AG09319 (cell line): Measurements from ENCODE around the gene CPNE2.
A peak's percentile ranks its signal among the peaks of the same experiment; 100 is the strongest.

Experiments
- DNase-seq: peaks from one replicate; pipeline ENCODE4 v3.0.0-alpha.2; 2010; ENCODE audit warnings: low read depth; ENCODE audit errors: extremely low read depth
- TF ChIP-seq, protein P1 (sequence below): IDR thresholded peaks from 2 replicates; pipeline ENCODE4 v1.5.1; 2011; ENCODE audit warnings: low read depth, mild to moderate bottlenecking, inconsistent platforms, low read length, moderate library complexity

Gene CPNE2

DNA sequence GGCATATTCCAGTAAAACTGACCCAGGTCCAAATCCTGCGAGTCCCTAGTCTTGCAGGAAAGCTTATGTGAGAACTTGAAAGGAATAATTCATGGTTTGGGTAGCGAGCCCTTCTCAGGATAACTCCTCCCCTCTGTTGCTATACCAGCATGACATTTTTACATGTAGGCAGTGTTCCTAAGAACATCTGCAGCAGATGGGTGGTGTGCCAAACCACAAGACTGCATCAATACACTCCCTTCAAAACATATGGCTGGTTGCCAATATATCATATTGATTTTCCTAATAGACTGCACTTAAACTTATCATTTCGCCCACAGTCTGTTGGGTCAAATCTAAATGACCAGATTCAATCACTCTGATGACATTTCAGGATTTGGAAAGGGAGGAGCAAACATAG is 73.6 kb downstream of the CPNE2 start:
- TF ChIP-seq, protein P1, sequence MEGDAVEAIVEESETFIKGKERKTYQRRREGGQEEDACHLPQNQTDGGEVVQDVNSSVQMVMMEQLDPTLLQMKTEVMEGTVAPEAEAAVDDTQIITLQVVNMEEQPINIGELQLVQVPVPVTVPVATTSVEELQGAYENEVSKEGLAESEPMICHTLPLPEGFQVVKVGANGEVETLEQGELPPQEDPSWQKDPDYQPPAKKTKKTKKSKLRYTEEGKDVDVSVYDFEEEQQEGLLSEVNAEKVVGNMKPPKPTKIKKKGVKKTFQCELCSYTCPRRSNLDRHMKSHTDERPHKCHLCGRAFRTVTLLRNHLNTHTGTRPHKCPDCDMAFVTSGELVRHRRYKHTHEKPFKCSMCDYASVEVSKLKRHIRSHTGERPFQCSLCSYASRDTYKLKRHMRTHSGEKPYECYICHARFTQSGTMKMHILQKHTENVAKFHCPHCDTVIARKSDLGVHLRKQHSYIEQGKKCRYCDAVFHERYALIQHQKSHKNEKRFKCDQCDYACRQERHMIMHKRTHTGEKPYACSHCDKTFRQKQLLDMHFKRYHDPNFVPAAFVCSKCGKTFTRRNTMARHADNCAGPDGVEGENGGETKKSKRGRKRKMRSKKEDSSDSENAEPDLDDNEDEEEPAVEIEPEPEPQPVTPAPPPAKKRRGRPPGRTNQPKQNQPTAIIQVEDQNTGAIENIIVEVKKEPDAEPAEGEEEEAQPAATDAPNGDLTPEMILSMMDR = no peak

DNA sequence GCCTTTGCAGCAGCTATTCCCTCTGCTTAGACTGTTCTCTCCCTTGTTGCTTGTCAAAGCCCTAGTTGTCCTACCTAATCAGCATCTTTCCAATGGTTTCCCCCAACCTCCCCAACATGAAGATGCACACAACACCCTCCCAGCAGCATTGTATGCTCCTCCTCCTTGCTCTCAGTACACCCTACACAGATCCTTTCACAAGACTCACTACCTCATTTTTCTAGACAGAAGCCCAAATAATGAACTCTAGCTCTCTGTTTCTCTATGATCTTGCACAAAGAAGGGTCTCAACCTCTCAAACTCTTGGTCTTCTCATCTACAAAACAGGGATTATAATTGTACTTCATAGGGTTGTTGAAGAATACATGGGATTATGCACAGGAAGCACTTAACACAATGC is 74.1 kb downstream of the CPNE2 start:
- DNase-seq = no peak
- TF ChIP-seq, protein P1 = no peak

More for the DNA sequence above, 73.6 kb downstream of the CPNE2 start:
- no peak for DNase-seq

DNA sequence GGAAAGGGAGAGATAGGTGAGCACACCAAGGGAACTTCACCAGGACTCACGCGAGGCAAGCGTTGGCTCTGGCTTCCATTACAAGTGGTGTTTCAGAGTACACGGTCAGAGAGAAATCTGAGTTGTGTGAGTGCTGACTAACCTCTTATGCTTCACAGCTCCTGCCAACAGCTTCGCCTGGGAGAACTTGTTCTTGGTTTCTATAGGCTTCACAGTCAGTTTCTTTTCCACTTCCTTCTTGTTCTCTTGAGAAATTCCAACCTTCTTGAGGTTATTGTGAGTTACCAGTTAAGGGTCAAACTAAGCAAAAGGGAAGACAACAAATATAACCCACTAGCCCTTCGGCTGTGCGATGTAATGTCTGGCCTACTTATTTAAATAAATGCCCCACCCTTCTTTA is 74.6 kb downstream of the CPNE2 start:
- no peak for DNase-seq
- TF ChIP-seq, protein P1 = no peak

DNA sequence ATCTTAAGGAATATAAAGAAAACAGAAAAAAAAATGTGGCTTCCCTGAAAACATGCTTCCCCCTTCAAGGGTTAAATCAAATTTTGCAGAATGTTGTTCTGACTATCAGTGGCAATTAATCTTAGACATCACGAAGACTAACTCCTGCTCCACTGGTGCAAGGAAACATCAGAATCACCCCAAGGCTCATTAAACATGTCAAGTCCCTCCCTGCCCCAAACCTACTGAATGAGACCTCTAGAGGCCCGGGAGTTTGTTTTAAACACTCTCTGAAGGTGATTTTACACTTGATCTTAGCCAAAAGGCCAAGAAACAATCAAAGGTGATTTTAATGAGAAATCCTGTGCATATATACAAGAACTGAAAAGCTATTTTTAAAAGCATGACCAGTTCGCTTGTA is 75.2 kb downstream of the CPNE2 start:
- no peak for DNase-seq
- TF ChIP-seq, protein P1 = no peak

DNA sequence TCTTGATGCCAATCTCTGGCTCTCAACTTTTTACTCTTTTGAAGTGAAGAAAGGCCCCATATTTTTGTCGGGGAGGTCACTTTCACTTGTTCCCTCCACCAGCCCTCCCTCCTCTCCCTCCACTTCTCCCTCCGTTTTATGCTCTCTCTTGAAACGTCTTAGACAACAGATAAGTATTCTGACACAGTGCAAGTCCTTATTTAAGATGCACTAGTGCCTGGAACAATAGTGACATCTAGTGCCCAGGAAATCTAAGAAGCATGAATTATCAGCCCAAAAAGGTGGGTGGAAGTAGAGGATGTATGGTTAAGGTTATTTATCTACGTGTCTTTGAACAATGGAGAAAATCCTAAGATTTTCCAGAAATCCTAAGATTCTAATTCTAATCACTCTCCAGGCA is 75.6 kb downstream of the CPNE2 start:
- TF ChIP-seq, protein P1 = peak; percentile 69
- DNase-seq = peak; percentile 48

DNA sequence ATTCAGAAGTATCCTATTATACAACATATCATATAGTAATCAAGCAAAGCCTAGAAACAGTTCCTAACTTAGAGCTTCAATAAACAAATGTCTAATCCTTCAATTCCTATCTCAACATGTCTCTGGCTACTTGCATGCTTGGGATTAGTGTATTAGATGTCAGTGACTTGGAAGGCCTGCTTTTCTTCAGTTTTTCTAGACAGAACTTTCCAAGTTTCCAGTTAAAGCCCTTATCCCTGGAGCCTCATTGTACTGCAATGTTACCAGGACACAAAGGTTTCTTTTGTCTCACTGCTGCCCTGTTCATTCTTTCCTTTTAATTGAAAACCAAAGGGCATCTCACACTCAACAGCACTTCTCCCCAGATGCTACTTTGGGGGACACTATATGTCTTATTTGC is 76.9 kb downstream of the CPNE2 start:
- no peak for DNase-seq
- TF ChIP-seq, protein P1 = no peak

DNA sequence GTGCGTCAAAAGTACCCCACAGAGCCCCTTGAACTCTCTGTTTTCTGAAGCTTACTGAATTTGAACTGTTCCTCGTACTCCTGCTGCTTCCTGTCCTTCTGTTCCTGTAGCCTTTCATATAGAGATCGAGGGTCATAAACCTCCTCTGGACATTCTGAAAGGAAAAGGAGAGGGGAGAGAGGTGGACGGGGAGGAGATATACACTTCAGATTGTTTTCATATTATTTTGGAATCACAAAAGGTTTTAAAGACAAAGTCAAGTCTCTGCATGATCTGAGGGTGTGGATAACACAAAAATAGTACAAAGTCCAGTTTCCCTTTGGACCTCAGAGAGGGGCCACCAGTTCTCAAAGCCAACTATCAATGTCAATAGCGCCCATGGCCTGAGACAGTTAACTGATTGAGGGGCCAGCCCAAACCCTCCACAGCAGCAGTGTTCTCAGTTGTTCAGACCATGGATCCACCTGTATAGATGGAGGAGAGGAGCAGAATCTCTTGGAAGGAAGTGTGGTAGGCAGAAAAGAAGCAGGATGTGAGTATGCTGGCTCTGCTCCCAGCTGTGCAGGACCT is 80.4 kb downstream of the CPNE2 start:
- DNase-seq = no peak
- TF ChIP-seq, protein P1 = no peak
